Mucosa of gallbladder (tissue), 1 donor: Measurements from ENCODE around the gene SERPINA3. TPM values are rescaled to one million over a fixed set of nuclear protein-coding genes. Genes with fewer than 3 reads are reported as not detected.
A peak's percentile ranks its signal among the peaks of the same experiment; 100 is the strongest.
"Not testable (repeated sequence)": the region's sequence is repeated elsewhere in the genome, so short reads cannot be mapped to it uniquely, and the experiment has no call there.

ENCODE experiments used
- DNase-seq: peaks from one replicate; pipeline ENCODE4 v3.0.0-alpha.2; 2020; ENCODE audit warnings: low spot score
- total RNA-seq: library from RNA; stranded (reverse); gene quantifications from one replicate; pipeline ENCODE4 v1.2.1, GENCODE V29; 2021
- donor health status: DM: no; HTN: no; CAD: no.

The SERPINA3 gene
- 101 TPM for total RNA-seq

GRCh38 chr14:94612174-94612573, at the start of gene SERPINA3:
Gene SERPINA3 (plus strand): TSS chr14:94612391. CDS start chr14:94614442, 2,051 bp downstream.
- no peak for DNase-seq

- DNase-seq: no peak
Measured at GRCh38 chr14:94562941-94563883, 49.0 kb upstream of the SERPINA3 start.

- no peak for DNase-seq
Measured at GRCh38 chr14:94564381-94564780, 47.8 kb upstream of the SERPINA3 start.

DNA sequence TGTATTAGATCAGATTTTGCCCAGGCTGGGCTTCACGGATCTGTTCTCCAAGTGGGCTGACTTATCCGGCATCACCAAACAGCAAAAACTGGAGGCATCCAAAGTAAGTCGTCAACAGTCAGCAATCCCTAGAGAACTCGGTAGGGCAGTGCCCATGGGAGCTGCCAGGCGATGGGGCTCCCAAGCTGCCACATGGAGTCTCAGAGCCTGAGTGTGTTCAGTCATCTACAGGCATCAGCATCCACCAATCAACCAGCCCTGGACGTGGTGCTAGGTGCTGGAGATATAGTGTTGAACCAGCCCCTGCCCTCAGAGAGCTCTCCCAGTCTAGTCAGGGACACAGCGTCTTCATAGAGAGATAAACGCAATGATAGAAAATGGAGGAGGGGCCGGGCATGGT, 44.0 kb upstream of the SERPINA3 start:
- DNase-seq: no peak

- no peak for DNase-seq
Measured at GRCh38 chr14:94569381-94570001, 42.7 kb upstream of the SERPINA3 start.

DNA sequence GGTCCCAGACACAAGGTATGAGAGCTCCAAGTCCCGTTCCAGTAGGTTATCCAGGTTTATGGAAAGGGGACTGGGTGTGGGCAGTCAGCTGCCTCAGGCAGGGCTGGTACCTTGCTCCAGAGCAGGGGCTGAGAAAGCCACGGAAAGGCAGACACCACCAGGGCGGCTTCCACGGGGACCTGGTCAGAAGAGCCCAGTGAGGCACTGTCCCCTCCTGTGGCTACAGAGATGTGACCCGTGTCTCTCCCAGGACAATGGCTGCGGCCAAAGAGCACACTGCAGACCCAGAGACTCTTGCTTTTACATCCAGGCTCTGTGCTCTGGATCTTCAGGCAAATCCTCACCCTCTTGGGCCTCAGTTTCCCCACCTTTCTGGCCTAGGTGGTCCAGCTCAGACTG, 42.2 kb upstream of the SERPINA3 start:
- no peak for DNase-seq

GRCh38 chr14:94570440-94570839, 41.8 kb upstream of the SERPINA3 start:
- DNase-seq: no peak

DNA sequence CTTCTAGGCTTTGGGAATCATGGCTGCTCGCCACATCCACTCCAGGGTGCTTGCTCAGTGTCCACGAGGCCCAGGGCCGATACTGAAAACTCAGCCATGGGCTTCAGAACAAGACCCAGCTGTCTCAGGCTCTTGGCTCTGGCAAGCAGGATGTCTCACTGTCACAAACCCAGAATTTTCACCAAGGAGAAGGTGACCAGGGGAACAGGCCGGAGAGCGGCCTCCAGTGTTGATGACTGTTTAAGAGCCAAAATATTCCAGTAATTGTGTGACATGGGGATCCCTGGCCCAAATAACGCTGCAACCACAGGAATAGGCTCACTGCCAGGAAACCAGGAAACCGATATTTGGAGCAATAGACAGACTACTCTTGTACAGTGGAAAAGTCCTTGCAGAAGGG, 40.8 kb upstream of the SERPINA3 start:
- DNase-seq: no peak

DNA sequence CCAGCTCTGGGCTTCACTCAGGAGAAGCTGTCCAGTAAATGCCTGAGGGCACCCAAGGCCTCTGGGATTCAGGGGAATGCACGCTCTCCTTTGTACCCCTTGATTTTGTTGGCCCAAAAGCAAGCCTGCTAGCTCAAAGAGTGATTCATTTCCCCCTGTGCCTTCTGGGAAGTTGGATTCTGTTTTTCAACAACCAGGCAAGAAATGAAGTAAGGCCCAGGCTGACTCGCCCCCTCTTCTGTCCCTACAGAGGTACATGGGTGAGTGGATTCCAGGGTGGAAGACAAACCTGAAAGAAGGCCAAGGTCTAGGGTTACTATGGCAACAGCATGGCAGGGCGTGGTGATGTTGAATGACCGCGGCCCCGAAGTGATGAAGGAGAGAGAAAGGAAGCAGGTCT, 40.2 kb upstream of the SERPINA3 start:
- no peak for DNase-seq

DNA sequence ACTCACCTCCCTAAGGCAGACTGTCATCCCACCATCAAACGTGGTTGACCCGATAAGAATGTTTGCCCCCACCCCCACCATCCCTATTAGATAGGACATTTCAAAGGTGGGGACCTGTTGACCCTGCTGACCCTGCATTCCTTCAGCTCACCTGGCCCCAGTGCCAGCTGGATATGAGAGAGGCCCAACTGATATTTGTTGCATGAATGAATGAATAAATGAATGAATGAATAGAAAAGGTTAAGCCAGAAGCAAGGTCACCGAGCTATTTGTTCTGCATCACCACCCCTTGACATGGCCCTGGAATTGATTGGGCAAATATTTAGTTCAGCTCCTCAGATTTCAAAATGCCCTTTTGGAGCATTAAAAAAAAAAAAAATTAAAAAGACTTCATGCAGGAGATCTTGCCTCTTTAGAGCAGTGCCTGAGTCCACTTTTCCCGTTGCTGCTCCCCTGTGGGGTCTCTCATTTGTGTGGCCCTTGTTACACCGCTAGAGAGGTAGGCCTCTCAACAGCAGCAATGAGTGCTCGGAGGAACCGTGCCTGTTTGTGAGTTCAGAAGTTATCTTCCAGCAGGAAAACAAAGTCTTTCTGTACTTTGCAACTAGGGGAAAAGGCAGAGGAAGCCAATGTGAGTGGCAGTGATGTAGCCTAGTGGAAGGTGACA, 39.4 kb upstream of the SERPINA3 start:
- no peak for DNase-seq

GRCh38 chr14:94573475-94574277, 38.5 kb upstream of the SERPINA3 start:
- DNase-seq: no peak

DNA sequence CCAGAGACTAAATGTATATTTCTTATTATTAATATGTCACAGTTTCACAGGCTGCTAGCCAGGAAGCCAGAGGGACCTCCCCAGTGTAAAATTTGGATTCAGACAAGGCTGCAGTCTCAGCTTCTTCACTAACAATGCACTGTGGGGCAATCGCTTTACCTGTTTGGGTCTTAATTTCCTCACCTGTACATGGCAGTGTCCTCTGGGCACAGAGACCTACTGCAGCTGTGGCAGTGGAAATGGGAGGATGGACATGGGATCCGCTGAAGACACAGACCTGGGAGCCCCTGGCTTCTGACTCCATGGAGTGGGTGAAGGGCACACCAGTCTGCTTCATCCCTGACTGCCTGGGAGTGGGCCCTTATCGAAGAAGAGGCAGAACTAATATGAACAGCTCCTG, 37.9 kb upstream of the SERPINA3 start:
- DNase-seq: no peak

DNA sequence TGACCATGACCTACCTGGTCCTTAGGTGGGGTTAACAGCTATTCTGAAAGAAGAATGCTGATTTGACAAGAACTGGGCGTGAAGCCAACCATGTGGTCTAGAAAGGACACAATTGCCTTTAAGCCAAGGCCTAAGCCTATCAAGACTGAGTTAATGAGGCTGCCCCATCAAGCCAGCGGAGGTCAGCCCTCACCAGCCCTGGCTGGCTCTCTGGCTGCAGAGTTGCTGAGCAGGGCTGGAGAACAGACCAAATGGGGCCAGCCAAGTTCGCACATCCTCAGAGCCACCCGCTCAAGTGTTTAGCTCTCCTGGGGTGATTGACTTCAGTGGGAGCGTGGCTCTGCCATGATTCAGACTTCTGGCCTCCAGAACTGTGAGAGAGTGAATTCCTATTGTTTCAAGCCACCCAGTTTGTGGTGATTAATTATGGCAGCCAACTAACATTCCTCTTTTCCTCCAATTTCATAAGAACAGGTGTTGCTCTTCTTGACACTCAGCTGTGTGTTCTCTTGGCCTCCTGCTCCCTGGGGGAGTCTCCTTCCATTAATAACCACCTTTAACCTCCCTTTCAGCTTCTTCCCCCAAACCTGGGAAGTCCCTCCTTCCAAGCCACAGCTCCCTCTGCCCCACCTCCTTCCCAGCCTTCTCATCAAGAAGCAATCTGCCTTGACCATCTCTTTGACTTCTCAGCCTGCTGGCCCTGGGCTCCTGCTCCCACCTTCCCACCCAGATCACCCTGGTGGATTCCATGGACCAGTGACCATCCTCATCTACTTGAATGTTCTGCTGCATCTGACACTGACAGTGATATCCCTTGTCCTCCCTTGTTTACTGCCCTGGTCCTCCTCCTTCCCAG, 36.2 kb upstream of the SERPINA3 start:
- DNase-seq: no peak

- not testable (repeated sequence) for DNase-seq
Measured at GRCh38 chr14:94577472-94577871, 34.7 kb upstream of the SERPINA3 start.

DNA sequence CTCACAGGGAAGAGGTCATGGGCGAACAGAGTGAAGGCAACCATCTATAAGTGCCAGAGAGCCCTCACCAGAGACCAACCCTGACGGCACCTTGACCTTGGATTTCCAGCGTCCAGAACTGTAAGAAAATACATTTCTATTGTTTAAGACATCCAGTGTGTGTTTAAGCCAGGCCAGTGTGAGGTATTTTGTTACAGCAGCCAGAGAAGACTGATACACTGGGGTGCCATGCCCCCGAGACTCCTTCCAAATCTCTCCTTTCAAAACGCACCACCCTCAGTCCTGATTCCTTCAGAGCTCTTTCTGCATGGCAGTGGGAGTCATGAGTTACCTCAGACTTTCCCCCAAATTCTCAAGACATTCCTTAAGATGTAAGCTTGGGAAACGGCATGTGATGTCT, 33.5 kb upstream of the SERPINA3 start:
- DNase-seq: no peak

DNA sequence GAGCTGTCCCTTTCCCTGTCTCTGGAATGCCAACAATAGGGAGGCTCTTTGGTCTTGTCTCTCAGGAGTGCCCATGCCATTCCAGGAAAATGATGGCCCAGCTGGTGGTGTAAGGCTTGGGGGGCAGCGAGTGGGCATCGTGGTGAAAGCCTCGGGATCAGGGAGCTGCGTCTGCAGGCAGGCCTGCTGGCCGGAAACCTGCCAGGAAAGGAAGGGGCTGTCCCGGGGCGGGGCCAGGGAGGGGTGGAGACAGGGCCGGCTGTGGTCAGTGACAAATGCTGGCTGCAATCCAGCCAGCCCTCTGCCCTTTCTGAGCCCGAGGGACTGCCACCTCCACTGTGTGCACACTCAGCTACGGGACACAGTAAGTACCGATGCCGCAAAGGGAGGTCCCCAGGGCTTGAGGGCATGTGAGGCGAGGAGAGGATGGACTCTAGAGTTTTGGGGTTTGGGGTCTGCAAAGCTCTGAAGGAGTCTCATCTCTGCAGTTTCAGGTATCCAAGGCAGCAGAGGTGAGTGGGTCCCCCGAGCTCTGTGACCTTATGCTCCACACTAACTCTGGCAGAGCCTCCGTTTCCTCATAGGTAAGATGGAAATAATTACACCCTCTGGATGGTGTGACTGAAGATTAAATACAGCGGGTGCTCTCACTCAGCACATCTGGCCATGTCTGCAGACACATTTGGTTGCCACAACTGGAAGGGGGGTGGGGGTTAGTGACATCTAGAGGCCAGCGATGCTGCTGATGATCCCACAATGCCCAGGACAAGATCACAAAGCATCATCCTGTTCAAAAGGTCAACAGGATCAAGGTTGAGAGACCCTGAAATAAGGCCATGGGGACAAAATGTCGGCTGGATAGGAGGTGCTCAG, 30.8 kb upstream of the SERPINA3 start, which contains the start of gene SERPINA5:
Gene SERPINA5 (plus strand): TSS at position 300 of the 873 bp plus-strand sequence. CDS start 5,937 bp downstream, outside the sequence.
- peak; percentile 82 for DNase-seq

DNA sequence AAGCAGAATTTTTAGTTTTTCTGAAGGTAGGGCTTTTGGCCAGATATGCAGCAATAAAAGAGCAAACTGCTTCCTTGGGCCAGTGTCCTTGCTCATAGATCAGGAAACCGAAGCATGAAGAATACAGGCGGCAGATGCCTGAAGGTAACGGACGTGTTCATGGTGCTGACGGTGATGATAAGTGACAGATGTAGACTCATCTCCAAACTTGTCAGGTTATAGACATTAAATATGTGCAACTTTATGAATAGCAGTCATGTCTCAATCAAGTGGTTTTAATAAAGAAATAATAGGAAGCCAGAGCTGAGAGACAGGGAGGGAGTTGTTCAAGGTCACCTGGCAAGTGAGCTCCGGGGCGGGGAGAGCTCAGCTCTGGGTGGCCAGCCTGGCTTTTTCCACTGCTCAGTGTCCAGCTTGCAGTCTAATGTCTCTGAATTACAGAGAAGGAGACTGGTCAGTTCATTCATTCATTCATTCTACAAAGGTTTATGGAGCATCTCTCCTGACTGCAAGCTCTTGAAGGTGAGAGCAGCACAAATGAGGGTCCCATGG, 29.9 kb upstream of the SERPINA3 start:
- no peak for DNase-seq

GRCh38 chr14:94582851-94583250, 29.3 kb upstream of the SERPINA3 start:
- DNase-seq: no peak

DNA sequence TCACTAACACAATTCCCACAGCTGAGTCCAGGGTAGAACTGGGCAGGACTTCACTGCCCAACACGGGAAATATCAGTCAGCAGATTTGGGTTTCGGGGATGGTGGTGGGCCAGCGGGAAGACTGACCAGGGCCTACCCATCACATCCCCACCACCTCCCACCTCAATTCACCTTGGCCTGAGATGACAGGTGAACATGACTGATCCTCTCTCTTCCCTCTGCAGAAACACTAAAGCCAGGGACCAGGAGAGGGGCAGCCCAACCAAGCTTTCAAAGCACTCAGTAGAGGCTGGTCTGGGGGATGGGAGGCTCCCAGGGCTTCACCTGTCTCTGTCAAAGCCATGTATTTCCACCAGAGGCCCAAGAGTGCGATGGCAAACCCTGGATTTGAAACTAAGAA, 28.6 kb upstream of the SERPINA3 start:
- no peak for DNase-seq
